ENCODE data around the gene GNG8.

DNA sequence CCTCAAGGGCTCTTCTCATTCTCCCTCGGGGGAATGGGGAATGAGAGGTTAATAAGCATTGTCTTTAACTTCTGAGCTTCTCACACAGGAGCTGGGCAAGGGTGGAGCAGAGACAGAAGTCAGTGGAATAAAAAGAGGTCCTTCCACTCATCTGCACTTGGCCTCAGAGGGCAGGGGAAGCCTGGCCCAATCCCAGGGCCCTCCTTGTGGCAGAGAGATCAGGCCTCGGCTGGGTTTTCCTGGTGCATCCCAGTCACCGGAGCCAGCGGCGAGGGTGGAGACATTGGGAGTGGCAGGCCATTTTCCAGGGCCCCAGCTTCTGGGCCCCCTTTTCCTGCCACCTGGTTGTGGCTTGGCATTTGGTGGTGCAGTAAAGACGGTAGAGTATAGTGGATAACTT, 24.2 kb downstream of the GNG8 start:
- TF ChIP-seq GATA2 (IDR thresholded peaks at IDR 0.05; ENCODE audit: low read depth, low read length), result no peak
- TF ChIP-seq GATA3 (IDR thresholded peaks at IDR 0.05; ENCODE audit: low read depth, low read length), result no peak

All from SH-SY5Y (cell line).